ENCODE results near the gene PNRC2.

The PNRC2 gene, protein sequence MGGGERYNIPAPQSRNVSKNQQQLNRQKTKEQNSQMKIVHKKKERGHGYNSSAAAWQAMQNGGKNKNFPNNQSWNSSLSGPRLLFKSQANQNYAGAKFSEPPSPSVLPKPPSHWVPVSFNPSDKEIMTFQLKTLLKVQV

GRCh38 chr1:23959461-23960290, at the start of gene PNRC2:
Gene PNRC2 (plus strand): TSS chr1:23959828. CDS start chr1:23961458, 1,630 bp downstream.
- peak; percentile 97 for DNase-seq

DNA sequence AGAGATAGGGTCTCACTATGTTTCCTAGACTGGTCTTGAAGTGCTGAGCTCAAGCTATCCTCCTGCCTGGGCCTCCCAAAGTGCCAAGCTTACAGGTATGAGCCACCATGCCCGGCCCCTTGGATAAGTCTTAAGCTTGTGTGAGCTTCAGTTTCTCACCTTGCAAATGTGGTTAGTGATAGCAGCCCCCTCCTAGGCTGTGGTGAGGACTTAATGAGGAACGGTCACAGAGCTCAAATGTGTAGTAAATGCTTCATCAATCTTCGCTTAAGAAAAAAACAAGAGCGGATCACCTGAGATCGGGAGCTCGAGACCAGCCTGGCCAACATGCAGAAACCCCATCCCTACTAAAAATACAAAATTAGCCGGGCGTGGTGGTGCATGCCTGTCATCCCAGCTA, 49.5 kb upstream of the PNRC2 start:
- DNase-seq: no peak

- no peak for DNase-seq
Observed at GRCh38 chr1:23910553-23911246, 48.9 kb upstream of the PNRC2 start.

DNA sequence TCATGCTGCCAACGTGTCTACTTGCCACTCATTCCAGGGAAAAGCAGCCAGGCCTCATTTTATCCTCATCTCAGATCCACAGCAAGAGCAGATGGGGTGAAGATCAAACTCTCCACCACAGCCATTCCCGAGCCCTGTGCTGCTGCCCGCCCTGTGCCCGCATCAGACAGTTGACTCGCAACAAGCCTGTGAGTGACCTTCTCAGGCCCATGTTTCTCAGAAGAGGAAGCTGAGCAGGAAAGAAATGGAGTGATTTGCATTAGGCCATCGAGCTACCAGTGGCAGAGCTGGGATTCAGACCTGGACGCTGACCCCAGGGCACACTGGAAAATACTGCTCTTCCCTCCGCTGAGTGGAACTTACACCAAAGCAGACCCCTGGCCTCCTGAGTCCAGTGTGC, 47.7 kb upstream of the PNRC2 start:
- no peak for DNase-seq

GRCh38 chr1:23913212-23913880, 46.3 kb upstream of the PNRC2 start, which contains the start of gene CNR2:
Gene CNR2 (minus strand): TSS chr1:23913362. CDS start chr1:23875617, 37,745 bp downstream.
- no peak for DNase-seq

DNA sequence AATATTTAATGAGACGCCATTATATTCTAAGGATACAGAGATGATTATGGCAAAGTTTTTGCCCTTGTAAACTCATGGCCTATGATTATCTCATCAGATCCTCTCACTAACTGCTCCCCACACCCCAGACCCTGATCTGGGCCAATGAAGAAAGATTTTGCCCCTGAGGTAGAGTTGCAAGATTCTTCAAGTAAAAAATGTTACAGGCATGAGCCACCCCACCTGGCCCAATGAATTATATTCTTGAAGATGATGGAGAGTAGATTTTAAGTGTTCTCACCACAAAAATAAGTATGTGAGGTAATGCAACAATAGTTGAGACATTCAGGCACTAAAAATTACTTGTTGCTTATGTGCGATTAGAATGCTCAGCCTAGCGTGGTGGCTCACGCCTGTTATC, 44.7 kb upstream of the PNRC2 start:
- no peak for DNase-seq

DNA sequence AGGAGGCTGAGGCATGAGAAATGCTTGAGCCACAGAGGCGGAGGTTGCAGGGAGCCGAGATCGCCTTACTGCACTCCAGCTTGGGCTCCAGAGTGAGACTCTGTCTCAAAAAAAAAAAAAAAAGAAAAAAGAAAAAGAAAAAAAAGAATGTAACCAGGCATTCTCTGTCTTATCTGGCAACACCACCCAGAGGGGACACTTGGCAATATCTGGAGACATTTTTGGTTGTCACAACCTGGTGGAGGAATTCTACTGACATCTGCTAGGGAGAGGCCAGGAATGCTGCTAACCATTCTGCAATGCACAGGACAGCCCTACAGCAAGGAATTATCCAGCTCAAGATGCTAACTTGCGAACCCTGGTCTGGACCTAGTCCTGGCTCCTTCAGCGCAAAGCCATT, 44.2 kb upstream of the PNRC2 start:
- no peak for DNase-seq

GRCh38 chr1:23916209-23917131, 43.2 kb upstream of the PNRC2 start:
- peak; percentile 49 for DNase-seq

DNA sequence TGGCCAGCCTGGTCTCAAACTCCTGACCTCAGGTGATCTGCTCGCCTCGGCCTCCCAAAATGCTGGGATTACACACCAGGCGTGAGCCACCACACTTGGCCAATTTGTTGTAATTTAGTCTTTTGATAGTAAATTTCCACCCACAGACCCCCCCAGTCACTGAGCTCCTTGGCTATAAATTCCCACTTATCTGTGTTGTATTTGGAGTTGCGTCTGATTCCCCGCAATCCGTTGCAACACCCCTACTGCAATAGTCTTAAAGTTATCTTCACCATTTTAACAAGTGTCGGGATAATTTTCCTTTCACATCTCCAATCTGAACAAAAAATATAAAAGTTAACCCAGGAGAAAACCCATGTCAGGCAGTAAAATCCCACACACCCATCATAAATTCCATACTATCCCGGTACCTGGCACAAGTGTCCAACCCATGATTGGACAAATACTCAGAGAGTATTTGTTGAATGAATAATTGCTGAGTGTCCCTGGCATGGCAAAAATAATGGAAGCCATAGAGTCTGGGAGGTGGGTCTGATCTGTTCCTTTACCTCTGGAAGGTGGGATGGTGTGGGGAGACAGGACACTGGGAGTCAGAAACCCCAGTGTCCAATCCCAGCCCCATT, 37.2 kb upstream of the PNRC2 start:
- no peak for DNase-seq

DNA sequence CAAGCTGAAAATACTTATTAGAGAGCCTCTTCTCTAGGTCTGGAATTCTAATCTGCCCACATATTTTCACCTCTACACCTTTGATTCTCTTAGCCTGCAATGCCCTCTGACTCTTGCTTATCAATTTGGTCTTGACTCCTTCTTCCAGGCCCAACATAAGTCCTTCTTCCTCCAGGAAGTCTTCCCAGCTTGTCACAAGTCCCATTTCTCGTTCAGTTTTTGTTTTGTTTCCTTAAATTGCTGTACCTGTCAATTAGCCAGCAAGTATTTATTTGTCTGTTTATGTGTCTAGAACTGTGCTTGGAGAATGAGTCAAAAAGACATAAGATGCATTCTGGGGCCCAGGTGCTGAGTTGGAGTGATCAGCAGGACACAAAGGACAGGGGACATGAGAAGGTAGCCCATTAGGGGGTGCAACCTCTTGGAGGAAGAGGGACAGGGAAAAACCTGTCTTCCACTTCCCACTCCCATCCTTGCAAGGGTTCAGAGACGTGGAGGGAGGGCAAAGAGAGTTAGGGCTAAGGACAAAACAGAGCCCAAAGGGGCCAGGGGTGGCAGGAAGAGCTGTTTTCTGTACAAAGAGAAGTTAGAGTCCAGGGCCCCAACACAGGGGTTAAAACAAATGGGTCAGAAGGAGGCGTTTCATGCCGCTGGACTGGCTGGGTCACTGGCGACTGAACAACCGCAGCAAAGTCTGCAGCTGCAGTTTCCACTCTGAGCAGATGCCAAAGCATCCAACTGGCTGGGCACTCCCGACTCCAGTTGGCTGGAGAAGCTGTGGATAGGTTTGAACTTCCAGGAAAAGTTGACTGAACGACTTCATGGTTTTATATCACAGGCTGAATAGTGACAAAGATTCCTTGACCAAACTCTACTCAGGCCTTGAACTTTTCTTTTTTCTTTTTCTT, 35.8 kb upstream of the PNRC2 start:
- no peak for DNase-seq

GRCh38 chr1:23924601-23925000, 35.0 kb upstream of the PNRC2 start:
- DNase-seq: no peak

- no peak for DNase-seq
Observed at GRCh38 chr1:23925279-23925678, 34.3 kb upstream of the PNRC2 start.

DNA sequence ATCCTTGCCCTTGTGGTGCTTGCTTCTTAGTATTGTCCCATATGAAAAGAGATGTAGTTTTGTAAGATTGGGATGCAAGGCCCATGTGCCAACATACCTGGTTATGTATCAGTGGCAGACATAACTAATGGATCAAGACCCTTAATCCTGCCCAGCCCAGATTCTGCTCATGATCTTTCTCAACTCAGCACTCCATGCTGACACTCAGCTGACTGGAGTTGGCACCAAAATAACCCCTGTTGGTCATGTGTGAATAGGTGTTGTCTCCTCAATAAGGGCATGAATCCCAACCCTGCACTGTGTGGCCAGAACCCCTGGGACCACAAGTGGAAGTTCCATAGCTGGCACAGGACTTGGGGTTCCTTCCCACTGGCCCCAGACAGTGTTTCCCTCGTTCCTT, 32.5 kb upstream of the PNRC2 start:
- DNase-seq: no peak

DNA sequence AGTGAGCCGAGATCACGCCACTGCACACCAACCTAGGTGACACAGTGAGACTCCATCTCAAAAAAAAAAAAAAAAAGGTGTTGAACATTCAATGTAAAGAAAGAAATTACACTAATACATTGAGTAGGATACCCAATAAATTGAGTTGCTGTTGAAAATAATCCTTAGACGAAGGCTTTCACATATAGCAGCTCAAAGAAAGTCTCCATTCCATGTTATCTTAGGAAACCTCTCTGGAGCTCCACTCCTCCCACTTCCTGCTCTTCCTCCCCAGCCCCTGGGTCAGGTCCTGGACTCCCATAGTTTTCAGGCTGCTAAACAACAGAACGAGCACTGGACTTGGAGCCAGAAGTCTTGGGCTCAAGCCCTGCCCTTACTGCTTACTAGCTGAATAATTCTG, 30.8 kb upstream of the PNRC2 start:
- DNase-seq: no peak

DNA sequence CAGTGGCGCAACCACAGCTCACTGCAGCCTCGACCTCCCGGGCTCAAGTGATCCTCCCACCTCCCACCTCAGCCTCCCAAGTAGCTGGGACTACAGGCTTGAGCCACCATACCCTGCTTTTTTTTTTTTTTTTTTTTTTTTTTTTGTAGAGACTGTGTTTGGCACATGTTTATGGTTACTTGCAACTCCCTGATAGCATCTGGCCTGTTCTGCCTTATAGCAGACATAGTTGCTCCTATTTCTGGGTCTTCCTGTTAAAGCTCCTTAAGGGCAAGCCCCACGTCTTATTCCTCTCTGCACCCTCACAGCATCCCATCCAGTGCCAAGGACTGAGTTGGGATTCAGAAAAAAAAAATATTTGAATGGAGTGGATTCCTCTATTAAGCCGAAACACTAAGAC, 29.4 kb upstream of the PNRC2 start:
- DNase-seq: no peak

DNA sequence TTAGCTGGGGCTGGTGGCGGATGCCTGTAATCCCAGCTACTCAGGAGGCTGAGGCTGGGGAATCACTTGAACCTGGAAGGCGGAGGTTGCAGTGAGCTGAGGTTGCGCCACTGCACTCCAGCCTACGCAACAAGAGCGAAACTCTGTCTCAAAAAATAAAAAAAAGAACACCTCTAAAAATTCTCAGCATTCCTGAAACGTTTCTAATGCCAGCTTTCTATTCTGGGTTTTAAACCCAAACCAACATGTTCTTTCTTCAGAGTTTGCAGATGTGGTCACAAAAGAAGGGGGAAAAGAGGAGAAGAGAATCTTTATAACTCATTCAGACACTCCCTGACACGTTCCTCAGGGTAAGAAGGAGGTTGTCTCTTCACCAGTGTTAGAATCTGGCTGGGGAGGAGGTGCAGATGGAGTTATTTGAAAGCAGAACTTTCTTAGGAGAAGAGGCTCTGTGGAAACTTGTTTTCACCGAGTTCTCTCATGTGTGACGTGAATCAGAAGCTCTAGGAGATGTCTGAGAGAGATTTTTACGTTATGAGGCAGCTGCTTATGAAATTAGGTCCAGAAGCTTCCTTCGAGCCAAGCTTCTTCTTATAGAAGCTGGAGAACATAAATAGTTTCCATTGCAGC, 28.7 kb upstream of the PNRC2 start:
- DNase-seq: no peak

DNA sequence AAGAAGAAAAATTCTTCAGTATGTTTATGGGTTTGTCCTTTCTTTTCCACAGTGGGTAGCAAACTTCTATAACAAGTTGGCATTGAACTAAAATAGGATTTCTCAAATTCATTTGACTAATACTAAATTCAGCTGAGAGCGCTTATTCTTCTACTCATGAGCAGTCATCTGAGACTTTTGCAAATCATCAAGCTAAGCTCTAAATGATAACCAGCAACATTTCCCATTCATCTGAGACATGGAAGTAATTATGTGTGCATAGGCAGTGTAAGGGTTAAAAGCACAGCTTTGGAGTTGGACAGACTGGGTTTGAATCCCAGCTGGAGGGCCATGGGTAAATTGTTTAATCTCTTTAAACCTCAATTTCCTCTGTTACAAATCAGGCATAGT, 28.1 kb upstream of the PNRC2 start:
- DNase-seq: no peak

DNA sequence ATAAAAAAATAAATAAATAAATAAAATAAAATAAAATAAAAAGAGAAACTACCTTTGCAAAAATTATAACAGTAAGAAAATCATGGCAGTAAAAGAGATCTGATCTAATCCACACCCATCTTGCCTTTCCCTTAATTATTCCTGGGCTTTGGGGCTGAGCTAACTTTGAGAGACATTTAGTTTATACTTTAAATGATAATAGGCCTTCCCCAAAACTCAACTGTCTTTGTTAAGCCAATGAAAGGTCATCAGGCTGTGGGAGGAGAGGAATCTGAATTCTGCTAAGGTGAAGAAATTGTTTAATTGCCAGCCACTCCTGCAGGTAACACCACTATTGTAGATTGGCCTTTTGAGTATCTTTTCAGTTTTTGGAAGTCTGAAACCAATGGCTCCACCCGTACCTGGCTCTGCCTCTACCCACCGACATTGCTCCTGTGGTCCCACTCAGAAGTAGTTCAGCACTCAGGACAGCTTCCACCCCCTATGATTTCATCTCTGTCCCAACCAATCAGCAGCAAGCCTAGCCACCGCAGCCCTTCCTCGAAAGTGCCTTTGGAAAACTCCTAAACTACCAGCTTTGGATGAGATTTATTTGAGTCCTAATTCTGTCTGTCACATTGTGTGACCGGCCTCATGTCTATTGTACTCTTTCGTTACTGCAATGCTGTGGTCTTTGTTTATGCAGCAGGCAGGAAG, 23.0 kb upstream of the PNRC2 start:
- DNase-seq: no peak

DNA sequence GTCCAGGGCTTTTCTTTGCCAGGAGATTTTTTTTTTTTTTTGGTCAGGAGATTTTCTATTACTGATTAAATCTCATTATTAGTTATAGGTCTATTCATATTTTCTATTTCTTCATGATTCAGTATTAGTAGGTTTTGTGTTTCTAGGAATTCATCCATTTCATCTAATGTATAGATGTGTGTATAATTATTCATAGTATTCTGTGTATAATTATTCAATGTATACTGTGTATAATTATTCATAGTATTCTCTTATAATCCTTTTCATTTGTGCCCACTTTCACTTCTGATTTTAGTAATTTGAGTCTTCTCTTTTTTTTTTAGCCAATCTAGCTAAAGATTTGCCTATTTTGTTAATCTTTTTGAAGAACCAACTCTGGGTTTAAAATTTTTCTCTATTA, 12.3 kb upstream of the PNRC2 start:
- no peak for DNase-seq

GRCh38 chr1:23953020-23953419, 6.6 kb upstream of the PNRC2 start:
- DNase-seq: no peak
